Body of pancreas (tissue), 4 donors: ENCODE results near the gene PRDM2. TPM values are rescaled to one million over a fixed set of nuclear protein-coding genes. Genes with fewer than 3 reads are reported as not detected.

Experiments
- ATAC-seq: fragments of 150-250 bp; one replicate; pipeline ENCODE4 v1.9.1; 2016
- DNase-seq, 4 donors: peaks; one replicate each; pipeline ENCODE4 v3.0.0-alpha.2; 2019
- H3K27ac ChIP-seq, 4 donors: fragments of 200-600 bp; sonication (generic); 1 replicate in 3 of 4; 2 replicates in 1 of 4; pipeline versions ENCODE4 v1.5.1 to v1.6.1; 2016 to 2019; ENCODE audit warnings: mild to moderate bottlenecking in 1 of 4, mixed read lengths in 1 of 4, moderate library complexity in 1 of 4
- H3K27me3 ChIP-seq, 2 donors: fragments of 200-600 bp; sonication (generic); one replicate each; pipeline ENCODE4 v1.6.0; 2016; ENCODE audit warnings: mild to moderate bottlenecking in 1 of 2
- H3K36me3 ChIP-seq, 2 donors: fragments of 200-600 bp; sonication (generic); replicated peaks in 1 of 2; 2 replicates each; pipeline ENCODE4 v1.5.1; 2016; ENCODE audit warnings: low read depth in 2 of 2; ENCODE audit not compliant: insufficient read depth in 1 of 2
- H3K4me1 ChIP-seq: fragments of 200-600 bp; sonication (generic); one replicate; pipeline ENCODE4 v1.6.0; 2016
- H3K4me3 ChIP-seq, 2 donors: fragments of 200-600 bp; sonication (generic); 1 replicate in 1 of 2; 2 replicates in 1 of 2; pipeline ENCODE4 v1.5.1; 2016 to 2019
- H3K9me3 ChIP-seq, 3 donors: fragments of 200-600 bp; sonication (generic); 1 replicate in 2 of 3; 2 replicates in 1 of 3; pipeline ENCODE4 v1.5.1; 2016
- POLR2A ChIP-seq, 3 donors: fragments of 450-650 bp; IDR thresholded peaks; one replicate each; pipeline ENCODE4 v1.6.1; 2016; ENCODE audit warnings: antibody characterized with exemption in 3 of 3, mild to moderate bottlenecking in 2 of 3
- WGBS, 2 donors: methylation state at CpG; one replicate each; pipeline ENCODE4 v1.1.5; 2017; 5-methylcytosine and 5-hydroxymethylcytosine counted together
- intact Hi-C: fragments of 100-400 bp; cut with DNase I; formaldehyde crosslinking; loops from one replicate; pipeline ENCODE4 v1.15.1; 2023
- total RNA-seq, 2 donors: library from RNA; depleted of rRNA; stranded (reverse); fragments of >200 nt; gene quantifications; one replicate each; pipeline ENCODE4 v1.1.0, GENCODE V29; 2016
- TF ChIP-seq, protein P1 (sequence below), 7 experiments: fragments of 450-650 bp in 4 of 7; fragments of 200-600 bp in 3 of 7; sonication (generic) in 3 of 7; IDR thresholded peaks; one replicate each; pipeline ENCODE4 v1.5.1; 2016 to 2019; ENCODE audit warnings: antibody characterized with exemption in 7 of 7

The PRDM2 gene
- total RNA-seq, 2 donors from 2014 or later, result 21.4 to 21.8 TPM

DNA sequence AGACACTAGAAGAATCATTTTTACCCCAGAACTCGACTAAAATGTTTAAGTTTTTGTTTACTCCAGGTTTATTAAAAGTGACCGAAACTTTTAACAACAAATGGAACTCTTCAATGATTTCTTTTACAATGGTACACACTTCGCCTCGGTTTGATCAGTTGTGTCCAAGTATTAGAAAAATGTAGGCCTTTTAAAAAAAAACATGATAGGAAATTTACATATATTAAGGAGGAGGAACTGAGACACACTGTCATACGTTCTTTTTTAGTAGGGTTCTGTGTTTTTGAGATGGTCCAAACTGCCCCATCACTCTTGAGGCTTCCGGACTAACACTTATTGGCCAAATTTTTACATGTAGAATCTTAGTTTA lies 1.3 kb downstream of the PRDM2 start:
- H3K36me3 ChIP-seq, result no peaks in the 10 kb centered on the region
- H3K27me3 ChIP-seq, result no peaks in the 10 kb centered on the region
- intact Hi-C loops, result no loop called here
- no peak overlapping the region for H3K27ac ChIP-seq
- peaks cover 6% of the 10 kb centered on the region for H3K4me1 ChIP-seq
- no peak for DNase-seq
- TF ChIP-seq, protein P1, sequence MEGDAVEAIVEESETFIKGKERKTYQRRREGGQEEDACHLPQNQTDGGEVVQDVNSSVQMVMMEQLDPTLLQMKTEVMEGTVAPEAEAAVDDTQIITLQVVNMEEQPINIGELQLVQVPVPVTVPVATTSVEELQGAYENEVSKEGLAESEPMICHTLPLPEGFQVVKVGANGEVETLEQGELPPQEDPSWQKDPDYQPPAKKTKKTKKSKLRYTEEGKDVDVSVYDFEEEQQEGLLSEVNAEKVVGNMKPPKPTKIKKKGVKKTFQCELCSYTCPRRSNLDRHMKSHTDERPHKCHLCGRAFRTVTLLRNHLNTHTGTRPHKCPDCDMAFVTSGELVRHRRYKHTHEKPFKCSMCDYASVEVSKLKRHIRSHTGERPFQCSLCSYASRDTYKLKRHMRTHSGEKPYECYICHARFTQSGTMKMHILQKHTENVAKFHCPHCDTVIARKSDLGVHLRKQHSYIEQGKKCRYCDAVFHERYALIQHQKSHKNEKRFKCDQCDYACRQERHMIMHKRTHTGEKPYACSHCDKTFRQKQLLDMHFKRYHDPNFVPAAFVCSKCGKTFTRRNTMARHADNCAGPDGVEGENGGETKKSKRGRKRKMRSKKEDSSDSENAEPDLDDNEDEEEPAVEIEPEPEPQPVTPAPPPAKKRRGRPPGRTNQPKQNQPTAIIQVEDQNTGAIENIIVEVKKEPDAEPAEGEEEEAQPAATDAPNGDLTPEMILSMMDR (IDR thresholded peaks at IDR 0.05), result no peak
- no peak for TF ChIP-seq POLR2A (IDR thresholded peaks at IDR 0.05)
- no peak for ATAC-seq
- 69 to 83% methylated on average over 6 of the region's 6 CpGs for WGBS, 2 donors
- H3K9me3 ChIP-seq, result no peaks in the 10 kb centered on the region
- H3K4me3 ChIP-seq, result no peak overlapping the region

DNA sequence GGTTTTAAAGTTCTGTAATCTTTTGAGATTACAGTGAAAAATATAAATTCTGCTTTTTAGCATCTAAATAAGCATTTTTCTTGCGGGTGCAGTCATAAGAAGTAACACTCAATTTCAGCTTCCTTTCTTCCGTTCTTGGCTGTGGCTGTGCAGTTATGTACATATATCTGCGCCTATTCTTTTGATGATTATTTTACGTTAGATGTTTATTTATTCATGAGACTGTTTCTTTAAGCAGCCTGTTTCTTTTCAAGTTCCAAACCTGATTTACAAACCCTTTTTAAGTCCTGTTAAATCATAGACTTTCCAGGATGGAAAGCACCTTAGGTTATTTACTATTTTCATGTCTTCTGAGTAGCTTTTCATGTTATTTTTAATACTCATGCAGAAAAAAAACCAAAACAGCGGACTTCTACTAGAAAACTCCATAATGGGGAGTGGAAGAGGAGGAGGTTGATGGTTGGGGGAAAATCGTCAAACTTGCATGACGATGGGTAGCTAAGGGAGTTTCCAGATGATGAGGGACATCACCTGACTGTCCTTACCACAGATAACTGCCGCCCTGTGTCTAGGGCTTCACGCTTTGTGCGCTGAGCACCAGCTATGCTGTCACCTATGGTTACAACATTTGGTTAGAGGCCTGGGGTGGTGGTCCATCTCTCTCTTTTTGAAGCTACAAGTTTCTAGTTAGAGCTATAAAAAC lies 2.6 kb downstream of the PRDM2 start:
- Histone ChIP-seq H3K9me3 (no peaks in the 10 kb centered on the region), H3K4me1 (peaks cover 6% of the 10 kb centered on the region), H3K27me3 (no peaks in the 10 kb centered on the region), H3K4me3 (no peak overlapping the region), H3K27ac (no peak overlapping the region), H3K36me3 (no peaks in the 10 kb centered on the region)
- no peak for ATAC-seq
- WGBS, 2 donors, result 74 to 87% methylated on average over 10 of the region's 10 CpGs
- TF ChIP-seq POLR2A (IDR thresholded peaks at IDR 0.05), result no peak
- TF ChIP-seq, protein P1 (IDR thresholded peaks at IDR 0.05), result no peak
- intact Hi-C loops, result no loop called here
- no peak for DNase-seq

DNA sequence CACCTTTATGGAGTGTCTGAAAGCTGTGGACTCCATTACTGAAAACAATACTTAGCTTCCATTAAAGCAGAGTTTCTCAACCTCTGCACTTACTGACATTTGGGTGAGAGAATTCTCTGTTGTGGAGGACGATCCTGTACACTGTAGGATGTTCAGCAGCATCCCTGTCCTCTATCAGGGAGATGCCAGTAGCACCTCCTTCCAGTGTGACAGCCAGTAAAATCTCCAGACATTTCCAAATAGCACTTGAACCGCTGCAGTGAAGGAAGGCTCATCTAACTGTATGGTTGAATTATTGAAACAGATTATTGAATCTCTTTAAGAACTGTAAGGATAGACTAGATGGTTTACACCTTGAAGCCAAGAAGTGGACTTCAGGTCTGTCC lies 3.1 kb downstream of the PRDM2 start:
- no peak for DNase-seq
- intact Hi-C loops, result no loop called here
- ATAC-seq, result no peak
- no peaks in the 10 kb centered on the region for H3K27me3 ChIP-seq
- no peaks in the 10 kb centered on the region for H3K9me3 ChIP-seq
- H3K36me3 ChIP-seq, result no peaks in the 10 kb centered on the region
- WGBS, 2 donors, result 73 to 92% methylated on average over 2 of the region's 2 CpGs
- TF ChIP-seq, protein P1 (IDR thresholded peaks at IDR 0.05), result no peak
- TF ChIP-seq POLR2A (IDR thresholded peaks at IDR 0.05), result no peak
- H3K4me3 ChIP-seq, result no peak overlapping the region
- H3K4me1 ChIP-seq, result peaks cover 6% of the 10 kb centered on the region
- no peak overlapping the region for H3K27ac ChIP-seq

DNA sequence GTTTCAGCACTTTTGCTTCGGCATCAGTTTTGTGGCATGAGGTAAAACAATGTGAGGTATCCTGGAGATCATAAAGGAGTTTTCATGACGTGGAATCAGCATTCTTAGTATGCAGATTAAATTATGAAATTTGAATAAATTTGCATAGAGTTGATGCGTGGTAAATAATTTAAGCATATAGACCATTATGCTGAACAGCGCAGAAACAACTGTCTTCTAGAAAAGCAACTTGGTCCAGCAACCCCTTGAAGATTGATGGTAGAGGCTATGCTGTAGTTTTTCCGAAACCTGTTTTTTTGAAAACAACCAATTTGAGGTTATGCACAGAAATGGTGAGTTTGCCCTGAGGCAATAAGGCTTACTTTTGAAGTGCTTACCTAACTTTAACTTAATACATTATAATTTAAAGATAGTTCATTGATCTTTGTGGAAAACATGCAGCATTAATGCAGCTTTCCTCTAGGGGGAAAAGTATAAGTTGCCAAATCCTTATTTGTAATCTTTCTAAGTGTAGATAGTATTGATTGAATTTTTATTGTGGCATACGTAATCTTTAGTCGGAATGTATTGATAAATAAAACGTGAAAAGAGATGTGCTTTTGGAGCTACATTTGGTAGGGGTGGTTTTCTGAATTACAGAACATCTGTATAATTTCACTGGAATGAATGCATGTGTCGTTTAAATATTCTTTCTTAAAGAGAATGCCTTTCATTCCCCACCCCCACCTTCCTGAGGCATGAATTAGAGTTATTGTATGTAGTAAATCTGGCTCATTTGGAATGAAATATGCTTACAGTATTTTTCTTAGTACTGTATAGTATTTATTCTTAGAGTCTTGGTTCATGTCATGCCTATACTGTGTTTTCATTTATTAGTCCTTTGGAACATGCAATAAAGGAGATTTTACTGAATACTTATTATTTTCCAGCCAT lies 3.8 kb downstream of the PRDM2 start:
- intact Hi-C loops, result no loop called here
- TF ChIP-seq, protein P1 (IDR thresholded peaks at IDR 0.05), result no peak
- no peak for TF ChIP-seq POLR2A (IDR thresholded peaks at IDR 0.05)
- H3K9me3 ChIP-seq, result no peaks in the 10 kb centered on the region
- H3K4me1 ChIP-seq, result peaks cover 6% of the 10 kb centered on the region
- no peak overlapping the region for H3K27ac ChIP-seq
- no peak for ATAC-seq
- H3K27me3 ChIP-seq, result no peaks in the 10 kb centered on the region
- no peak overlapping the region for H3K4me3 ChIP-seq
- DNase-seq, result no peak
- WGBS, 2 donors, result 69 to 71% methylated on average over 9 of the region's 9 CpGs
- H3K36me3 ChIP-seq, result no peaks in the 10 kb centered on the region
